H1 (cell line): ENCODE data around the gene GPR157.

ENCODE experiments used
- CEBPB ChIP-seq: IDR thresholded peaks from 2 replicates; pipeline ENCODE4 v1.6.1; 2012; ENCODE audit warnings: low read depth, low read length
- EP300 ChIP-seq, 2 experiments: IDR thresholded peaks; 1 replicate in 1 of 2; 2 replicates in 1 of 2; pipeline ENCODE4 v1.6.1; 2011 to 2012; ENCODE audit warnings: low read depth in 2 of 2, low read length in 2 of 2, mild to moderate bottlenecking in 2 of 2, borderline replicate concordance in 1 of 2, inconsistent platforms in 1 of 2, moderate library complexity in 1 of 2
- EZH2 ChIP-seq: fragments of 200-600 bp; sonication (generic); IDR thresholded peaks from 2 replicates; pipeline ENCODE4 v1.7.1; 2012; ENCODE audit warnings: low read depth, mild to moderate bottlenecking, moderate library complexity, low read length, inconsistent platforms; ENCODE audit not compliant: severe bottlenecking
- FOSL1 ChIP-seq: IDR thresholded peaks from 2 replicates; pipeline ENCODE4 v1.6.1; 2011; ENCODE audit warnings: mild to moderate bottlenecking, low read depth, low read length, moderate library complexity; ENCODE audit not compliant: insufficient read depth
- TF ChIP-seq, protein P1 (sequence below), 3 experiments: IDR thresholded peaks; 1 replicate in 2 of 3; 2 replicates in 1 of 3; pipeline versions ENCODE4 v1.5.1 to v1.6.1; 2011; ENCODE audit warnings: low read length in 3 of 3, mild to moderate bottlenecking in 3 of 3, inconsistent platforms in 2 of 3, low read depth in 1 of 3, moderate library complexity in 1 of 3; ENCODE audit not compliant: insufficient read depth in 1 of 3; ENCODE audit errors: control extremely low read depth in 1 of 3

DNA sequence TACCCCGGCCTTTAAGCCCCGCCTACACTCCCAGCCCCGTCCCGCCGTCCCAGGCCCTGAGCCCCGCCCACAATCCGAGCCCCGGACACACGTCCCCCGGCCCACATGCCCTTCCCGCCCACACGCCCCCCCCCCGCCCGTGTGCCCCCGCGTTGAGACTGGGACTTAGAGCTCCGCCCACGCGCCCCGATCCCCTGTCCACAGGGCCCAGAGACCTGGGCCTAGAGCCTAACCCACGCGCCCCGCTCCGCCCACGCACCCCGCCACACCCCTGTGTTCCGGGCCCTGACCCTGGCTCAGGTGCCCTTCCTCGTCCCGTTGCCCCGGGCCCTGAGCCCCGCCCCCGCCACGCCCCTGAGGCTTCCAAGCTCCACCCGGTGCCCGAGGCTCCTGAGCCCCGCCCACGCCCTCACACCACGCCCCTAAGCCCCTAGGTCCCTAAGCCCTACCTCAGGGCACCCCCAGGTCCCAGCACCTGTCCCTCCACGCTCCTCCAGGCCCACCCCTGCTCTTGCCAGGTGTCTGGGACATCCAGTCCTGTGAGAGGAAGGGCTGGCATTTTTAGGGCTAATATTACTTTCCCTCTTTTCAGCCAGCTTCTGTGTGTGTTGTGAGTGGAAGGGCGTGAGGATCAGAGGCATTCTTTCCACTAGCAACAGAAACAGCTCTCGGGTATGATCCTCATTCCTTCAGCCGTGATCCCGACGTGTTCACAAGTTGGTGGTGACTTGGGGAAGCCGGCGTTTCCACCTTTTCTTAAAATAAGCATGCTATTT is 552 bp upstream of the GPR157 start:
- no peak for TF ChIP-seq CEBPB
- TF ChIP-seq, protein P1, sequence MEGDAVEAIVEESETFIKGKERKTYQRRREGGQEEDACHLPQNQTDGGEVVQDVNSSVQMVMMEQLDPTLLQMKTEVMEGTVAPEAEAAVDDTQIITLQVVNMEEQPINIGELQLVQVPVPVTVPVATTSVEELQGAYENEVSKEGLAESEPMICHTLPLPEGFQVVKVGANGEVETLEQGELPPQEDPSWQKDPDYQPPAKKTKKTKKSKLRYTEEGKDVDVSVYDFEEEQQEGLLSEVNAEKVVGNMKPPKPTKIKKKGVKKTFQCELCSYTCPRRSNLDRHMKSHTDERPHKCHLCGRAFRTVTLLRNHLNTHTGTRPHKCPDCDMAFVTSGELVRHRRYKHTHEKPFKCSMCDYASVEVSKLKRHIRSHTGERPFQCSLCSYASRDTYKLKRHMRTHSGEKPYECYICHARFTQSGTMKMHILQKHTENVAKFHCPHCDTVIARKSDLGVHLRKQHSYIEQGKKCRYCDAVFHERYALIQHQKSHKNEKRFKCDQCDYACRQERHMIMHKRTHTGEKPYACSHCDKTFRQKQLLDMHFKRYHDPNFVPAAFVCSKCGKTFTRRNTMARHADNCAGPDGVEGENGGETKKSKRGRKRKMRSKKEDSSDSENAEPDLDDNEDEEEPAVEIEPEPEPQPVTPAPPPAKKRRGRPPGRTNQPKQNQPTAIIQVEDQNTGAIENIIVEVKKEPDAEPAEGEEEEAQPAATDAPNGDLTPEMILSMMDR (IDR thresholded peaks at IDR 0.05; ENCODE audit: control extremely low read depth in 1 of 3, insufficient read depth in 1 of 3, low read depth in 1 of 3, low read length in 3 of 3) = no peak
- no peak for TF ChIP-seq EZH2
- no peak for TF ChIP-seq EP300 (IDR thresholded peaks at IDR 0.05; ENCODE audit: borderline replicate concordance in 1 of 2, low read depth in 2 of 2, low read length in 2 of 2)
- TF ChIP-seq FOSL1 = no peak
